NB4 (cell line): ENCODE measurements around the gene CELF5.

Experiments used
- POLR2A ChIP-seq: IDR thresholded peaks from 2 replicates; pipeline ENCODE4 v1.6.1; 2011; ENCODE audit warnings: mild to moderate bottlenecking; ENCODE audit not compliant: insufficient read length; ENCODE audit errors: extremely low read depth
- TF ChIP-seq, protein P1 (sequence below): IDR thresholded peaks from one replicate; pipeline ENCODE4 v1.5.1; 2012; ENCODE audit warnings: low read depth, low read length

DNA sequence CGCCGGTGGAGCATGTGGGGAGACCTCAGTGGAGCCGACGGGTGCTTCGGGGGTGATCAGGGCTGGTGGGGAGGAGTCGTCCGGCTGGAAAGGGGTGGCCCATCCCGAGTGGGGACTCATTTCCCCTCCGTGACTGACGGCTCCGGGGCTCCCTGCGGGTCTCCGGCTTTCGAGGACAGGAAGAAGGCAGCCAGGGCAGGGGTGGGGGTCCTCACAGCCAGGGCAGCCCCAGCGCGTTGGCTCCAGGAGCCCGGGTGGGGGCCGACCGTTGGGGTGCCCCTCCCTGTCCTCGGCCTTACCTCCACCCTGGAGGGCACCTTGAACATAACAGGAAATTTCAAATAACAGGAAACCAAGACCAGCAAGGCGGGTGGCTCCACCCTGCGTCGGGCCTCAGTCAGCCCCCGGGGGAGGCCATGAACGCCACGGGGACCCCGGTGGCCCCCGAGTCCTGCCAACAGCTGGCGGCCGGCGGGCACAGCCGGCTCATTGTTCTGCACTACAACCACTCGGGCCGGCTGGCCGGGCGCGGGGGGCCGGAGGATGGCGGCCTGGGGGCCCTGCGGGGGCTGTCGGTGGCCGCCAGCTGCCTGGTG lies 46.0 kb upstream of the CELF5 start, which contains the start of gene S1PR4:
- TF ChIP-seq POLR2A, result peak; percentile 64
- TF ChIP-seq, protein P1, sequence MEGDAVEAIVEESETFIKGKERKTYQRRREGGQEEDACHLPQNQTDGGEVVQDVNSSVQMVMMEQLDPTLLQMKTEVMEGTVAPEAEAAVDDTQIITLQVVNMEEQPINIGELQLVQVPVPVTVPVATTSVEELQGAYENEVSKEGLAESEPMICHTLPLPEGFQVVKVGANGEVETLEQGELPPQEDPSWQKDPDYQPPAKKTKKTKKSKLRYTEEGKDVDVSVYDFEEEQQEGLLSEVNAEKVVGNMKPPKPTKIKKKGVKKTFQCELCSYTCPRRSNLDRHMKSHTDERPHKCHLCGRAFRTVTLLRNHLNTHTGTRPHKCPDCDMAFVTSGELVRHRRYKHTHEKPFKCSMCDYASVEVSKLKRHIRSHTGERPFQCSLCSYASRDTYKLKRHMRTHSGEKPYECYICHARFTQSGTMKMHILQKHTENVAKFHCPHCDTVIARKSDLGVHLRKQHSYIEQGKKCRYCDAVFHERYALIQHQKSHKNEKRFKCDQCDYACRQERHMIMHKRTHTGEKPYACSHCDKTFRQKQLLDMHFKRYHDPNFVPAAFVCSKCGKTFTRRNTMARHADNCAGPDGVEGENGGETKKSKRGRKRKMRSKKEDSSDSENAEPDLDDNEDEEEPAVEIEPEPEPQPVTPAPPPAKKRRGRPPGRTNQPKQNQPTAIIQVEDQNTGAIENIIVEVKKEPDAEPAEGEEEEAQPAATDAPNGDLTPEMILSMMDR, result peak; percentile 6
